ENCODE measurements around the gene FAM161A.

- TF ChIP-seq CTCF (IDR thresholded peaks at IDR 0.05) (no peak), POLR2A (IDR thresholded peaks at IDR 0.05) (no peak)
These were observed 1.4 kb upstream of the FAM161A start for GRCh38 chr2:61855318-61855613.

All from esophagus squamous epithelium (tissue), 4 donors.